GM21381 (cell line): ENCODE results near the gene ZNF581.

ENCODE experiments used
- ATAC-seq: cut with Tn5 transposase; IDR thresholded peaks from one replicate; pipeline ENCODE4 v1.9.1; 2021; ENCODE audit warnings: mild to moderate bottlenecking, moderate library complexity; ENCODE audit not compliant: unreplicated experiment

Gene ZNF581

GRCh38 chr19:55647732-55648584 is 4.5 kb downstream of the ZNF581 start, which contains the start of gene CCDC106:
Gene CCDC106 (plus strand): TSS chr19:55648212. CDS start chr19:55649047, 835 bp downstream.
- peak; percentile 34 for ATAC-seq

GRCh38 chr19:55648585-55649267 is 5.3 kb downstream of the ZNF581 start:
- ATAC-seq: no peak

- no peak for ATAC-seq
Measured at GRCh38 chr19:55649268-55650125, 6.0 kb downstream of the ZNF581 start.

GRCh38 chr19:55650126-55650557 is 6.7 kb downstream of the ZNF581 start:
- ATAC-seq: no peak

GRCh38 chr19:55650602-55651230 is 7.3 kb downstream of the ZNF581 start:
- ATAC-seq: no peak

GRCh38 chr19:55651236-55651635 is 7.8 kb downstream of the ZNF581 start:
- ATAC-seq: no peak

- ATAC-seq: no peak
Measured at GRCh38 chr19:55652311-55653128, 9.1 kb downstream of the ZNF581 start.

GRCh38 chr19:55653651-55654322 is 10.3 kb downstream of the ZNF581 start:
- peak; percentile 39 for ATAC-seq

- ATAC-seq: peak; percentile 63
Measured at GRCh38 chr19:55654323-55654867, 10.9 kb downstream of the ZNF581 start.

- ATAC-seq: peak; percentile 28
Measured at GRCh38 chr19:55654868-55655647, 11.6 kb downstream of the ZNF581 start, which contains the start of gene U2AF2. Gene U2AF2 (plus strand): TSS chr19:55655035. CDS start chr19:55655105, 70 bp downstream.

- no peak for ATAC-seq
Measured at GRCh38 chr19:55655648-55656040, 12.2 kb downstream of the ZNF581 start.

GRCh38 chr19:55656552-55656951 is 13.1 kb downstream of the ZNF581 start:
- no peak for ATAC-seq

- no peak for ATAC-seq
Measured at GRCh38 chr19:55656988-55657747, 13.7 kb downstream of the ZNF581 start.

GRCh38 chr19:55658846-55659459 is 15.5 kb downstream of the ZNF581 start:
- ATAC-seq: no peak

- no peak for ATAC-seq
Measured at GRCh38 chr19:55659822-55660221, 16.4 kb downstream of the ZNF581 start.

GRCh38 chr19:55660404-55660803 is 17.0 kb downstream of the ZNF581 start:
- no peak for ATAC-seq

GRCh38 chr19:55660991-55661390 is 17.5 kb downstream of the ZNF581 start:
- ATAC-seq: no peak
